A549 (cell line): Measurements from ENCODE around the gene CYSRT1. TPM values are rescaled to one million over a fixed set of nuclear protein-coding genes. Genes with fewer than 3 reads are reported as not detected.

Source experiments
- ATAC-seq, 2 experiments: fragments of 200-7000 bp in 1 of 2; fragments of >200 bp in 1 of 2; cut with Nextera tagmentation in 1 of 2; cut with Tn5 transposase in 1 of 2; 3 replicates each; pipeline versions ENCODE4 v1.8.0 to v1.9.1; 2018 to 2020; ENCODE audit warnings: mild to moderate bottlenecking in 1 of 2, moderate library complexity in 1 of 2
- CTCF ChIA-PET: fragments of 300-600 bp; sonication (Branson Sonifier 250); formaldehyde crosslinking; extraction: SDS; loops from one replicate; lab custom pipeline; 2021; ENCODE audit warnings: antibody characterized with exemption, inconsistent platforms; lab: Yijun Ruan, JAX
- POLR2A ChIA-PET: fragments of 350-600 bp; formaldehyde crosslinking; extraction: SDS; loops from one replicate; lab custom pipeline; 2021; ENCODE audit warnings: antibody characterized with exemption, inconsistent platforms; lab: Yijun Ruan, JAX
- DNase-seq, 2 experiments: peaks; one replicate each; pipeline versions ENCODE4 v3.0.0 to v3.0.0-alpha.2; 2011 to 2016; ENCODE audit warnings: low read depth in 1 of 2, low spot score in 1 of 2
- FAIRE-seq: peaks from 2 replicates; lab custom pipeline; 2011; peaks lifted over from hg19 to GRCh38; lab: Jason Lieb, UNC
- H3K27ac ChIP-seq, 2 experiments: fragments of >200 bp; sonication (Bioruptor Twin); formaldehyde crosslinking; 3 replicates each; pipeline ENCODE4 v1.5.1; 2016 to 2017
- H3K4me1 ChIP-seq: fragments of >200 bp; sonication (Bioruptor Twin); formaldehyde crosslinking; 3 replicates; pipeline ENCODE4 v1.6.1; 2016
- H3K4me2 ChIP-seq: fragments of >200 bp; sonication (Bioruptor Twin); formaldehyde crosslinking; 3 replicates; pipeline ENCODE4 v1.6.1; 2016
- H3K4me3 ChIP-seq: fragments of >200 bp; sonication (Bioruptor Twin); formaldehyde crosslinking; 3 replicates; pipeline ENCODE4 v1.5.1; 2016
- H3K9me3 ChIP-seq: fragments of >200 bp; sonication (Bioruptor Twin); formaldehyde crosslinking; 3 replicates; pipeline ENCODE4 v1.6.1; 2016
- BHLHE40 ChIP-seq: IDR thresholded peaks from 2 replicates; pipeline ENCODE4 v1.6.1; 2012; ENCODE audit warnings: low read depth, low read length, inconsistent platforms
- CHD4 ChIP-seq: fragments of 200-600 bp; sonication (generic); IDR thresholded peaks from 2 replicates; pipeline ENCODE4 v1.6.1; 2016; ENCODE audit warnings: antibody characterized with exemption, mild to moderate bottlenecking, borderline replicate concordance
- E2F6 ChIP-seq: IDR thresholded peaks from 2 replicates; pipeline ENCODE4 v1.6.1; 2012; ENCODE audit warnings: low read depth, borderline replicate concordance
- EHF ChIP-seq: fragments of 250-450 bp; sonication (Bioruptor Pico); IDR thresholded peaks from 2 replicates; pipeline ENCODE4 v1.5.0; 2020; ENCODE audit warnings: mild to moderate bottlenecking
- ELK1 ChIP-seq: fragments of 150-350 bp; IDR thresholded peaks from 2 replicates; pipeline ENCODE4 v1.6.1; 2014; ENCODE audit warnings: low read depth, mild to moderate bottlenecking, low read length
- HOXA7 ChIP-seq: fragments of 250-450 bp; sonication (Bioruptor Pico); IDR thresholded peaks from 2 replicates; pipeline ENCODE4 v1.5.0; 2020; ENCODE audit warnings: mild to moderate bottlenecking, moderate library complexity
- JUNB ChIP-seq: fragments of >200 bp; sonication (Bioruptor Twin); formaldehyde crosslinking; IDR thresholded peaks from 2 replicates; pipeline ENCODE4 v1.6.1; 2016
- MAFK ChIP-seq: fragments of 450-650 bp; IDR thresholded peaks from 2 replicates; pipeline ENCODE4 v1.6.1; 2014; ENCODE audit not compliant: partially characterized antibody
- MAZ ChIP-seq: fragments of 150-350 bp; IDR thresholded peaks from 2 replicates; pipeline ENCODE4 v1.6.1; 2014; ENCODE audit warnings: antibody characterized with exemption, low read depth, low read length, borderline replicate concordance
- POLR2A ChIP-seq: IDR thresholded peaks from 2 replicates; pipeline ENCODE4 v1.6.1; 2012; ENCODE audit warnings: mild to moderate bottlenecking, low read length
- POLR2AphosphoS2 ChIP-seq: conservative IDR thresholded peaks from 2 replicates; pipeline ENCODE4 v1.6.1; 2012; ENCODE audit warnings: low read length, improper control_type of control experiment, inconsistent platforms
- RCOR1 ChIP-seq: fragments of 150-350 bp; IDR thresholded peaks from 2 replicates; pipeline ENCODE4 v1.6.1; 2014; ENCODE audit warnings: antibody characterized with exemption, low read length, low read depth
- REST ChIP-seq: fragments of 200-600 bp; sonication (generic); IDR thresholded peaks from 2 replicates; pipeline ENCODE4 v1.6.1; 2016; ENCODE audit warnings: antibody characterized with exemption, mild to moderate bottlenecking, moderate library complexity
- RFX5 ChIP-seq: fragments of 450-650 bp; IDR thresholded peaks from 2 replicates; pipeline ENCODE4 v1.7.1; 2014; ENCODE audit warnings: antibody characterized with exemption, mild to moderate bottlenecking, moderate library complexity
- SREBF2 ChIP-seq: fragments of 450-650 bp; IDR thresholded peaks from 2 replicates; pipeline ENCODE4 v1.6.1; 2014; ENCODE audit warnings: mild to moderate bottlenecking, moderate library complexity
- ZFP36 ChIP-seq: fragments of 450-650 bp; IDR thresholded peaks from 2 replicates; pipeline ENCODE4 v1.6.1; 2014; ENCODE audit warnings: borderline replicate concordance; ENCODE audit not compliant: partially characterized antibody
- ZSCAN20 ChIP-seq: fragments of 250-450 bp; sonication (Bioruptor Pico); IDR thresholded peaks from 2 replicates; pipeline ENCODE4 v1.8.0; 2022; ENCODE audit warnings: mild to moderate bottlenecking, moderate library complexity
- WGBS: methylation state at CpG from one replicate; pipeline ENCODE4 v1.1.6; 2017; ENCODE audit errors: missing lambda C conversion rate; 5-methylcytosine and 5-hydroxymethylcytosine counted together
- polyA plus RNA-seq, 4 experiments: library from polyadenylated mRNA; depleted of rRNA in 3 of 4; stranded (reverse); fragments of >200 nt; fragmentation: RNase III in 1 of 4; extraction: RNeasy Plus Mini Kit Qiagen cat#74134 plus additional on column Dnase treatment in 1 of 4; gene quantifications; 2 replicates in 3 of 4; 3 replicates in 1 of 4; pipeline ENCODE4 v1.2.3, GENCODE V29; 2011 to 2017

CYSRT1 gene
- polyA plus RNA-seq, 2 of the 4 experiments (the other 2 are of a cell fraction): 0.30 to 0.81 TPM

- TF ChIP-seq ELK1: no peak
- TF ChIP-seq E2F6: no peak
- TF ChIP-seq ZFP36: no peak
- no peak for TF ChIP-seq HOXA7
These were observed 46.6 kb upstream of the CYSRT1 start (continued) for GRCh38 chr9:137178201-137178938.

- DNase-seq (no peak), ATAC-seq (no peak)
- Histone ChIP-seq H3K4me1 (no peaks in the 10 kb centered on the region), H3K9me3 (no peaks in the 10 kb centered on the region), H3K4me3 (no peak overlapping the region), H3K27ac (no peak overlapping the region)
- POLR2A ChIA-PET: no interaction called here
- WGBS: 88% methylated on average over 17 of the region's 19 CpGs
- TF ChIP-seq EHF (CRISPR knock-in tag): no peak
- no peak for TF ChIP-seq BHLHE40
- TF ChIP-seq RFX5: no peak
- no peak for TF ChIP-seq JUNB
- no peak for TF ChIP-seq CHD4
- TF ChIP-seq, all 56 proteins: peak for 0
- no peak overlapping the region for H3K4me2 ChIP-seq
- no peak for FAIRE-seq
- CTCF ChIA-PET: interaction anchor here (0.6 to 16.5 kb wide), 8 partner anchors 10 to 59 kb away, joined by 3 to 156 read pairs (median 8); partner anchors contain the start of genes ANAPC2, LRRC26 and SSNA1
These were observed 45.9 kb upstream of the CYSRT1 start for GRCh38 chr9:137178939-137179630.

GRCh38 chr9:137179761-137180160, 45.2 kb upstream of the CYSRT1 start:
- WGBS: 92% methylated on average over 16 of the region's 17 CpGs
- ATAC-seq: no peak
- no peaks in the 10 kb centered on the region for H3K4me1 ChIP-seq
- no peak overlapping the region for H3K27ac ChIP-seq
- H3K4me3 ChIP-seq: no peak overlapping the region
- TF ChIP-seq POLR2AphosphoS2 (no peak), ZFP36 (no peak), HOXA7 (no peak), MAFK (no peak), RCOR1 (no peak), ZSCAN20 (CRISPR knock-in tag) (no peak), POLR2A (no peak), MAZ (no peak), REST (no peak), SREBF2 (no peak)
- TF ChIP-seq, all 56 proteins: peak for 0
- Histone ChIP-seq H3K9me3 (no peaks in the 10 kb centered on the region), H3K4me2 (no peak overlapping the region)
- no peak for FAIRE-seq
- ChIA-PET POLR2A (interaction anchor here (1.2 kb wide), 1 partner anchor 61 kb away, joined by 3 read pairs; the partner anchor contains the start of gene TUBB4B), CTCF (interaction anchor here (0.6 to 16.5 kb wide), 6 partner anchors 10 to 179 kb away, joined by 3 to 156 read pairs (median 18); partner anchors contain the start of genes ANAPC2, LRRC26 and SSNA1)
- DNase-seq: no peak
